GM21576 (cell line): Measurements from ENCODE around the gene NEURL1.

Experiments used
- ATAC-seq: cut with Tn5 transposase; IDR thresholded peaks from one replicate; pipeline ENCODE4 v1.9.1; 2021; ENCODE audit warnings: mild to moderate bottlenecking, moderate library complexity; ENCODE audit not compliant: unreplicated experiment

Gene NEURL1

GRCh38 chr10:103543617-103544525 is 50.4 kb downstream of the NEURL1 start:
- ATAC-seq = no peak

- no peak for ATAC-seq
Observed at GRCh38 chr10:103544657-103545310, 51.3 kb downstream of the NEURL1 start.

- ATAC-seq = no peak
Observed at GRCh38 chr10:103545366-103545765, 51.9 kb downstream of the NEURL1 start.

GRCh38 chr10:103545771-103546281 is 52.3 kb downstream of the NEURL1 start:
- no peak for ATAC-seq

- ATAC-seq = no peak
Observed at GRCh38 chr10:103546401-103546800, 52.9 kb downstream of the NEURL1 start.

- no peak for ATAC-seq
Observed at GRCh38 chr10:103547391-103547946, 54.0 kb downstream of the NEURL1 start.

GRCh38 chr10:103548006-103548405 is 54.5 kb downstream of the NEURL1 start:
- ATAC-seq = no peak

- ATAC-seq = no peak
Observed at GRCh38 chr10:103548581-103549348, 55.3 kb downstream of the NEURL1 start.

- no peak for ATAC-seq
Observed at GRCh38 chr10:103549349-103549685, 55.8 kb downstream of the NEURL1 start.

GRCh38 chr10:103550229-103550628 is 56.7 kb downstream of the NEURL1 start:
- no peak for ATAC-seq

- no peak for ATAC-seq
Observed at GRCh38 chr10:103551619-103552602, 58.4 kb downstream of the NEURL1 start.

GRCh38 chr10:103552856-103553742 is 59.6 kb downstream of the NEURL1 start:
- no peak for ATAC-seq

GRCh38 chr10:103553743-103554487 is 60.4 kb downstream of the NEURL1 start:
- ATAC-seq = no peak

GRCh38 chr10:103554488-103555324 is 61.2 kb downstream of the NEURL1 start:
- ATAC-seq = no peak

- no peak for ATAC-seq
Observed at GRCh38 chr10:103555325-103555649, 61.8 kb downstream of the NEURL1 start.

- no peak for ATAC-seq
Observed at GRCh38 chr10:103555712-103556111, 62.2 kb downstream of the NEURL1 start.

GRCh38 chr10:103556383-103557007 is 63.0 kb downstream of the NEURL1 start:
- no peak for ATAC-seq
